Transverse colon (tissue), 4 donors: ENCODE measurements around the gene ATL2.

Experiments
- EP300 ChIP-seq: sonication (generic); formaldehyde crosslinking; IDR thresholded peaks from one replicate; pipeline ENCODE4 v1.6.1; 2017; ENCODE audit warnings: antibody characterized with exemption, low read depth
- POLR2A ChIP-seq: fragments of 450-650 bp; IDR thresholded peaks from one replicate; pipeline ENCODE4 v1.6.1; 2016; ENCODE audit warnings: antibody characterized with exemption, mild to moderate bottlenecking, moderate library complexity
- POLR2AphosphoS5 ChIP-seq, 3 donors: sonication (generic); formaldehyde crosslinking; IDR thresholded peaks; one replicate each; pipeline ENCODE4 v1.6.1; 2016; ENCODE audit warnings: antibody characterized with exemption in 3 of 3
- TF ChIP-seq, protein P1 (sequence below), 5 experiments: fragments of 200-600 bp in 3 of 5; fragments of 450-650 bp in 2 of 5; sonication (generic) in 3 of 5; IDR thresholded peaks; 1 replicate in 2 of 5; 2 replicates in 3 of 5; pipeline ENCODE4 v1.5.1; 2016 to 2017; ENCODE audit warnings: antibody characterized with exemption in 5 of 5, inconsistent platforms in 3 of 5, mild to moderate bottlenecking in 2 of 5, moderate library complexity in 1 of 5

GRCh38 chr2:38248255-38248654 is 128.8 kb downstream of the ATL2 start:
- TF ChIP-seq, protein P1, sequence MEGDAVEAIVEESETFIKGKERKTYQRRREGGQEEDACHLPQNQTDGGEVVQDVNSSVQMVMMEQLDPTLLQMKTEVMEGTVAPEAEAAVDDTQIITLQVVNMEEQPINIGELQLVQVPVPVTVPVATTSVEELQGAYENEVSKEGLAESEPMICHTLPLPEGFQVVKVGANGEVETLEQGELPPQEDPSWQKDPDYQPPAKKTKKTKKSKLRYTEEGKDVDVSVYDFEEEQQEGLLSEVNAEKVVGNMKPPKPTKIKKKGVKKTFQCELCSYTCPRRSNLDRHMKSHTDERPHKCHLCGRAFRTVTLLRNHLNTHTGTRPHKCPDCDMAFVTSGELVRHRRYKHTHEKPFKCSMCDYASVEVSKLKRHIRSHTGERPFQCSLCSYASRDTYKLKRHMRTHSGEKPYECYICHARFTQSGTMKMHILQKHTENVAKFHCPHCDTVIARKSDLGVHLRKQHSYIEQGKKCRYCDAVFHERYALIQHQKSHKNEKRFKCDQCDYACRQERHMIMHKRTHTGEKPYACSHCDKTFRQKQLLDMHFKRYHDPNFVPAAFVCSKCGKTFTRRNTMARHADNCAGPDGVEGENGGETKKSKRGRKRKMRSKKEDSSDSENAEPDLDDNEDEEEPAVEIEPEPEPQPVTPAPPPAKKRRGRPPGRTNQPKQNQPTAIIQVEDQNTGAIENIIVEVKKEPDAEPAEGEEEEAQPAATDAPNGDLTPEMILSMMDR (IDR thresholded peaks at IDR 0.05): no peak
- TF ChIP-seq POLR2A (no peak), EP300 (no peak), POLR2AphosphoS5 (IDR thresholded peaks at IDR 0.05) (no peak)
